Ishikawa (cell line): ENCODE measurements around the gene UFSP2.

Experiments
- CEBPB ChIP-seq: IDR thresholded peaks from 2 replicates; pipeline ENCODE4 v1.6.1; 2012
- CREB1 ChIP-seq: IDR thresholded peaks from 2 replicates; pipeline ENCODE4 v1.6.1; 2012; ENCODE audit warnings: low read depth
- EGR1 ChIP-seq: IDR thresholded peaks from 2 replicates; pipeline ENCODE4 v1.6.1; 2012
- EP300 ChIP-seq: IDR thresholded peaks from 2 replicates; pipeline ENCODE4 v1.6.1; 2012; ENCODE audit warnings: borderline replicate concordance
- FOXM1 ChIP-seq: IDR thresholded peaks from 2 replicates; pipeline ENCODE4 v1.6.1; 2012; ENCODE audit warnings: low read depth, borderline replicate concordance
- MAX ChIP-seq: IDR thresholded peaks from 2 replicates; pipeline ENCODE4 v1.6.1; 2012
- NFIC ChIP-seq: IDR thresholded peaks from 2 replicates; pipeline ENCODE4 v1.6.1; 2012
- RAD21 ChIP-seq: IDR thresholded peaks from 2 replicates; pipeline ENCODE4 v1.6.1; 2012; ENCODE audit warnings: low read depth
- TAF1 ChIP-seq: IDR thresholded peaks from 2 replicates; pipeline ENCODE4 v1.6.1; 2012; ENCODE audit warnings: low read depth, mild to moderate bottlenecking
- TCF12 ChIP-seq: IDR thresholded peaks from 2 replicates; pipeline ENCODE4 v1.6.1; 2012; ENCODE audit warnings: low read depth
- TEAD4 ChIP-seq: IDR thresholded peaks from 2 replicates; pipeline ENCODE4 v1.6.1; 2012
- YY1 ChIP-seq: IDR thresholded peaks from 2 replicates; pipeline ENCODE4 v1.6.1; 2012; ENCODE audit warnings: low read depth
- ZBTB7A ChIP-seq: IDR thresholded peaks from 2 replicates; pipeline ENCODE4 v1.6.1; 2012; ENCODE audit warnings: low read depth
- TF ChIP-seq, protein P1 (sequence below): IDR thresholded peaks from 2 replicates; pipeline ENCODE4 v1.6.1; 2012
- TF ChIP-seq, protein P2 (sequence below): IDR thresholded peaks from 2 replicates; pipeline ENCODE4 v1.6.1; 2012; ENCODE audit warnings: low read depth, mild to moderate bottlenecking

Gene UFSP2

GRCh38 chr4:185357211-185357610 lies 68.6 kb downstream of the UFSP2 start:
- TF ChIP-seq ZBTB7A (no peak), EGR1 (no peak), YY1 (no peak), CREB1 (no peak), RAD21 (no peak), CEBPB (no peak), NFIC (no peak), TEAD4 (no peak), TAF1 (no peak)
- TF ChIP-seq, protein P1, sequence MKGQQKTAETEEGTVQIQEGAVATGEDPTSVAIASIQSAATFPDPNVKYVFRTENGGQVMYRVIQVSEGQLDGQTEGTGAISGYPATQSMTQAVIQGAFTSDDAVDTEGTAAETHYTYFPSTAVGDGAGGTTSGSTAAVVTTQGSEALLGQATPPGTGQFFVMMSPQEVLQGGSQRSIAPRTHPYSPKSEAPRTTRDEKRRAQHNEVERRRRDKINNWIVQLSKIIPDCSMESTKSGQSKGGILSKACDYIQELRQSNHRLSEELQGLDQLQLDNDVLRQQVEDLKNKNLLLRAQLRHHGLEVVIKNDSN = no peak

DNA sequence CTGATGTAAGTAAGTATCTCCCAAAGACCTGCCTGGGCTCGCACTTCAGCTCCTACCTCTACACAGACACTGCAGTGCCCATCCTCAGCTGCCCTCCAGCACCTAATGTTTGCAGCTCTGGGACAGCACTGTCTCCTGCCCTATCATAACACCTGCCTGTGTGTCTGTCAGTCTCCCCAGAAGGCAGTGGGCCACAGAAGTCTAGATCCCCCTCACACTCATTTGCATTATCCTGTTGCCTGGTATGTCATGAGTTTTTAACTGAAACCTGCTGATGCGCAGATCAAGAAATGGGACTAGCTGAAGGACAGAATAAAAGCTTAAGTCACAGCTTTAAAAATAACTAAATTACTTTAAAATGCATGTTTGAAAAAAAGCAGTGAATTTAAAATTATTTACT lies 73.0 kb downstream of the UFSP2 start:
- TF ChIP-seq MAX (no peak), CEBPB (no peak), TCF12 (no peak), RAD21 (no peak), EGR1 (no peak), EP300 (no peak), NFIC (no peak), CREB1 (no peak), ZBTB7A (no peak), TEAD4 (no peak), FOXM1 (no peak), TAF1 (no peak), YY1 (no peak)
- TF ChIP-seq, protein P2, sequence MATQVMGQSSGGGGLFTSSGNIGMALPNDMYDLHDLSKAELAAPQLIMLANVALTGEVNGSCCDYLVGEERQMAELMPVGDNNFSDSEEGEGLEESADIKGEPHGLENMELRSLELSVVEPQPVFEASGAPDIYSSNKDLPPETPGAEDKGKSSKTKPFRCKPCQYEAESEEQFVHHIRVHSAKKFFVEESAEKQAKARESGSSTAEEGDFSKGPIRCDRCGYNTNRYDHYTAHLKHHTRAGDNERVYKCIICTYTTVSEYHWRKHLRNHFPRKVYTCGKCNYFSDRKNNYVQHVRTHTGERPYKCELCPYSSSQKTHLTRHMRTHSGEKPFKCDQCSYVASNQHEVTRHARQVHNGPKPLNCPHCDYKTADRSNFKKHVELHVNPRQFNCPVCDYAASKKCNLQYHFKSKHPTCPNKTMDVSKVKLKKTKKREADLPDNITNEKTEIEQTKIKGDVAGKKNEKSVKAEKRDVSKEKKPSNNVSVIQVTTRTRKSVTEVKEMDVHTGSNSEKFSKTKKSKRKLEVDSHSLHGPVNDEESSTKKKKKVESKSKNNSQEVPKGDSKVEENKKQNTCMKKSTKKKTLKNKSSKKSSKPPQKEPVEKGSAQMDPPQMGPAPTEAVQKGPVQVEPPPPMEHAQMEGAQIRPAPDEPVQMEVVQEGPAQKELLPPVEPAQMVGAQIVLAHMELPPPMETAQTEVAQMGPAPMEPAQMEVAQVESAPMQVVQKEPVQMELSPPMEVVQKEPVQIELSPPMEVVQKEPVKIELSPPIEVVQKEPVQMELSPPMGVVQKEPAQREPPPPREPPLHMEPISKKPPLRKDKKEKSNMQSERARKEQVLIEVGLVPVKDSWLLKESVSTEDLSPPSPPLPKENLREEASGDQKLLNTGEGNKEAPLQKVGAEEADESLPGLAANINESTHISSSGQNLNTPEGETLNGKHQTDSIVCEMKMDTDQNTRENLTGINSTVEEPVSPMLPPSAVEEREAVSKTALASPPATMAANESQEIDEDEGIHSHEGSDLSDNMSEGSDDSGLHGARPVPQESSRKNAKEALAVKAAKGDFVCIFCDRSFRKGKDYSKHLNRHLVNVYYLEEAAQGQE = no peak
- TF ChIP-seq, protein P1 = no peak

DNA sequence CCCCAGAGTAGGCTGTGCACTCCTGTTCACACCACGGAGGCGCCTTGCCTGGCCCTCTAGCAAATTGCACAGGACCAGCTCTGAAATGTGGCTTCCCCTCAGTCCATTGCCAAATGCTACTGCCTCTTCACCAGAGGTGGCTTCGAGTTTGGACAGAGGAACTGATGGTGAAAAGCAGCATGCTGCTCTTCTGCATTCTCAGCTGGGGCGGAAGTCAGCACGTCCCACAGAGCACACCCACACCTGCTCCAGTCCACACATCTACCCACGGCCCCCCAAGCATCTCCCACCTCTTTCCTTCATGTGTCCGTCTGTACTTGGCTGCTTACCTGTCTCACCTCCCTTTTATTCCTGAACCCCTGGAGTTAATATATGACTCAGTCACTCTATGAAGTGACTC lies 73.6 kb downstream of the UFSP2 start:
- TF ChIP-seq ZBTB7A = no peak
- TF ChIP-seq NFIC = no peak
- no peak for TF ChIP-seq MAX
- no peak for TF ChIP-seq EGR1
- no peak for TF ChIP-seq EP300
- TF ChIP-seq, protein P2 = no peak

DNA sequence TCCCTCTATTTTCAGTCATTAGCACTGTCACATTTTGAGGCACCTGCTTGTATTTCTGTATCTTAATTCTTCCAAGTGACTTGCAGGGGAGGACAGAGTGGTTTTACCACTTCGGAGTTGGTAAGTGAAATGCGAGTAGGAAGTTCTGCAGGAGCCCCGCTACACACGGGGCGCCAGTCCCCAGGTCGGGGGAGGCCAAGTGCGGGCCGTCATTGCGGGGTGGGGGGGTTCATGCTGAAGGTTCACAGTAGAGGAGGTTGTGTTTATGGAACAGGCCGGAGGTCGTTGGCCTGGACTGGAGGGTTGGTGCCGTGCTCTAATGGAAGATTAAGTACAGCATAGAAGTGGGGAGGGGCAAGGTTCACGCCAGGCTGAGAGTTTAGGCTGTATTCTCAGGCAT lies 74.1 kb downstream of the UFSP2 start:
- TF ChIP-seq EGR1 = no peak
- no peak for TF ChIP-seq ZBTB7A
- TF ChIP-seq EP300 = no peak
- no peak for TF ChIP-seq CREB1
- no peak for TF ChIP-seq TCF12
